ENCODE results near the gene GLCE. TPM values are rescaled to one million over a fixed set of nuclear protein-coding genes. Genes with fewer than 3 reads are reported as not detected.

The GLCE gene
- total and polyA plus RNA-seq, 2 donors (not counting 1 experiment from before 2014, with no cell fraction given): 21.7 to 23.9 TPM

GRCh38 chr15:69298354-69298696, 137.9 kb downstream of the GLCE start:
- Histone ChIP-seq H3K4me3 (replicated peaks in 1 of 4; ENCODE audit: control extremely low read depth in 1 of 4, insufficient read depth in 1 of 4, low read depth in 3 of 4, low read length in 4 of 4) (peak overlapping the region in 3 of 4 experiments; percentile 42 to 62 (median 57)), H3K4me2 (ENCODE audit: extremely low read depth, insufficient read depth, low read length) (peak overlapping the region; percentile 83), H3K4me1 (ENCODE audit: control insufficient read depth, extremely low read depth, insufficient read depth, low read length) (peaks cover 2% of the 10 kb centered on the region), H3K79me2 (ENCODE audit: control insufficient read depth, insufficient read depth, low read length) (no peaks in the 10 kb centered on the region), H3K27ac (ENCODE audit: insufficient read depth, low read length) (no peak overlapping the region), H3K9ac (ENCODE audit: insufficient read depth, low read length) (no peak overlapping the region), H3K27me3 (ENCODE audit: control insufficient read depth, insufficient read depth, low read length) (no peaks in the 10 kb centered on the region), H2AFZ (ENCODE audit: low read length) (peak overlapping the region; percentile 45), H3K36me3 (ENCODE audit: control insufficient read depth, insufficient read depth, low read length) (no peaks in the 10 kb centered on the region), H4K20me1 (ENCODE audit: control insufficient read depth, extremely low read depth, insufficient read depth, low read length) (no peaks in the 10 kb centered on the region), H3K9me3 (ENCODE audit: control insufficient read depth, insufficient read depth, low read depth, low read length) (no peaks in the 10 kb centered on the region)
- DNase-seq (ENCODE audit: low read depth in 2 of 2): no peak
- TF ChIP-seq EZH2 (IDR thresholded peaks at IDR 0.05; ENCODE audit: low read length, missing control alignments) (no peak), CTCF (conservative IDR thresholded peaks at IDR 0.05 in 1 of 2, IDR thresholded peaks at IDR 0.05 in 1 of 2; ENCODE audit: low read depth in 1 of 2, low read length in 2 of 2) (no peak)

GRCh38 chr15:69298697-69299441, 138.4 kb downstream of the GLCE start, which contains the start of gene PAQR5:
TSS of gene PAQR5 (plus strand) at chr15:69298912. CDS start at chr15:69360081, 61,169 bp downstream.
- peaks cover 7% of the 10 kb centered on the region for H3K4me1 ChIP-seq (ENCODE audit: control insufficient read depth, extremely low read depth, insufficient read depth, low read length)
- H3K9ac ChIP-seq (ENCODE audit: insufficient read depth, low read length): peak within 1 kb of the TSS; percentile 59
- H3K27me3 ChIP-seq (ENCODE audit: control insufficient read depth, insufficient read depth, low read length): no peaks in the 10 kb centered on the region
- H3K9me3 ChIP-seq (ENCODE audit: control insufficient read depth, insufficient read depth, low read depth, low read length): no peaks in the 10 kb centered on the region
- no peaks in the 10 kb centered on the region for H4K20me1 ChIP-seq (ENCODE audit: control insufficient read depth, extremely low read depth, insufficient read depth, low read length)
- H2AFZ ChIP-seq (ENCODE audit: low read length): peak within 1 kb of the TSS; percentile 45
- no peaks in the 10 kb centered on the region for H3K79me2 ChIP-seq (ENCODE audit: control insufficient read depth, insufficient read depth, low read length)
- peak within 1 kb of the TSS; percentile 83 for H3K4me2 ChIP-seq (ENCODE audit: extremely low read depth, insufficient read depth, low read length)
- no peak for TF ChIP-seq CTCF (conservative IDR thresholded peaks at IDR 0.05 in 1 of 2, IDR thresholded peaks at IDR 0.05 in 1 of 2; ENCODE audit: low read depth in 1 of 2, low read length in 2 of 2)
- TF ChIP-seq EZH2 (IDR thresholded peaks at IDR 0.05; ENCODE audit: low read length, missing control alignments): no peak
- no peak within 1 kb of the TSS for H3K27ac ChIP-seq (ENCODE audit: insufficient read depth, low read length)
- no peak for DNase-seq (ENCODE audit: low read depth in 2 of 2)
- H3K4me3 ChIP-seq (replicated peaks in 1 of 4; ENCODE audit: control extremely low read depth in 1 of 4, insufficient read depth in 1 of 4, low read depth in 3 of 4, low read length in 4 of 4): peak within 1 kb of the TSS in 3 of 4 experiments; percentile 42 to 62 (median 57)
- no peaks in the 10 kb centered on the region for H3K36me3 ChIP-seq (ENCODE audit: control insufficient read depth, insufficient read depth, low read length)

- Histone ChIP-seq H3K4me1 (ENCODE audit: control insufficient read depth, extremely low read depth, insufficient read depth, low read length) (peaks cover 11% of the 10 kb centered on the region), H3K27me3 (ENCODE audit: control insufficient read depth, insufficient read depth, low read length) (no peaks in the 10 kb centered on the region), H2AFZ (ENCODE audit: low read length) (no peak overlapping the region), H3K27ac (ENCODE audit: insufficient read depth, low read length) (no peak overlapping the region), H4K20me1 (ENCODE audit: control insufficient read depth, extremely low read depth, insufficient read depth, low read length) (no peaks in the 10 kb centered on the region), H3K9me3 (ENCODE audit: control insufficient read depth, insufficient read depth, low read depth, low read length) (no peaks in the 10 kb centered on the region), H3K9ac (ENCODE audit: insufficient read depth, low read length) (no peak overlapping the region), H3K4me3 (replicated peaks in 1 of 4; ENCODE audit: control extremely low read depth in 1 of 4, insufficient read depth in 1 of 4, low read depth in 3 of 4, low read length in 4 of 4) (peak overlapping the region in 3 of 4 experiments; percentile 42 to 62 (median 57)), H3K36me3 (ENCODE audit: control insufficient read depth, insufficient read depth, low read length) (no peaks in the 10 kb centered on the region), H3K4me2 (ENCODE audit: extremely low read depth, insufficient read depth, low read length) (peak overlapping the region; percentile 28), H3K79me2 (ENCODE audit: control insufficient read depth, insufficient read depth, low read length) (no peaks in the 10 kb centered on the region)
- TF ChIP-seq EZH2 (IDR thresholded peaks at IDR 0.05; ENCODE audit: low read length, missing control alignments): no peak
- no peak for TF ChIP-seq CTCF (conservative IDR thresholded peaks at IDR 0.05 in 1 of 2, IDR thresholded peaks at IDR 0.05 in 1 of 2; ENCODE audit: low read depth in 1 of 2, low read length in 2 of 2)
- DNase-seq (ENCODE audit: low read depth in 2 of 2): no peak
These were observed 139.0 kb downstream of the GLCE start for GRCh38 chr15:69299451-69299886.

Data from fibroblast of lung (primary cell).